ENCODE results near the gene CIRBP. TPM values are rescaled to one million over a fixed set of nuclear protein-coding genes. Genes with fewer than 3 reads are reported as not detected.

The CIRBP gene
- total and polyA plus RNA-seq, 2 of the 13 experiments (the other 11 are each of a cell fraction or from before 2014, with no cell fraction given): 133 to 140 TPM

DNA sequence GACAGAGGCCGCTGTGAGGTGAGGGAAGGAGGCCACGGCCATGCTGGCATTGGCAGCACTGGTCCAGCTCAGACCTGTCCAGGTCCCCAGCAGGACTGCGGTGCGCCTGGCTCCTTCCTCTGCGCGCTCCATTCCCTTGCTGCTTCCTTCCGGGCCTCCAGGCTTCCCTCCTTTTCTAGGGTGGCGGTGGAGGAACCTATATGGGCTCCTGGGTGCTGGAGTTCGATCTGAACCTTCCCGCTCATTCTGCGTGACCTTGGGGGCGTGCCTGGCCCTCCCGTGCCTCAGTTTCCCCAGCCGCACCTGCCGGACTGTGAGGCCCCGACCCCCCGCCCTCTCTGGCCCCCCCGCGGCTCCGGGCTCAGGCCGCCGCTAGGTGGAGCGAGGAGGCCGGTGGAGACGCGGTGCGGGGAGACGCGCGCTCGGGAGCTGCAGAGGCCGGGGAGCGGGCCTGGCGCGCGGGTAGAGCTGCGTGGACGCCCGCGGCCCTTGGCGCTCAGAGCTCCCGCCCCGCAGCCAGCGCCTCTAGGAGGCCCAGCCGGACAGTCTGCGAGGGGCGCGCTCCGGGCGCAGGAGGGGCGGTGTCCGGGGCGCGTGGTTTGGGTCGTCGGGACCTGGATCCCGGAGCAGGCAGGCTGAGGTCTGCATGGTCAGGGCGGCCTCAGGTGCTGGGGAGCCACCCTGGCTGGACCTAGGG lies 46.5 kb downstream of the CIRBP start (continued):
- TF ChIP-seq ZC3H13 (CRISPR knock-in tag; IDR thresholded peaks at IDR 0.05) (no peak), RBM22 (optimal IDR thresholded peaks at IDR 0.05; ENCODE audit: low read length) (no peak), ZNF20 (CRISPR knock-in tag; IDR thresholded peaks at IDR 0.05) (no peak), ZNF703 (CRISPR knock-in tag; IDR thresholded peaks at IDR 0.05; ENCODE audit: borderline replicate concordance) (no peak), HDAC6 (IDR thresholded peaks at IDR 0.05; ENCODE audit: low read depth, low read length) (no peak), XBP1 (CRISPR knock-in tag; IDR thresholded peaks at IDR 0.05) (no peak), MYC (CRISPR knock-in tag; IDR thresholded peaks at IDR 0.05; ENCODE audit: borderline replicate concordance) (no peak; the same call in 1 of the 2 replicates), ZNF850 (CRISPR knock-in tag; conservative IDR thresholded peaks at IDR 0.05) (no peak), PHF8 (CRISPR knock-in tag; IDR thresholded peaks at IDR 0.05) (no peak), HIVEP1 (CRISPR knock-in tag; IDR thresholded peaks at IDR 0.05) (no peak), NR3C1 (CRISPR knock-in tag; IDR thresholded peaks at IDR 0.05) (no peak), PHF21A (CRISPR knock-in tag; IDR thresholded peaks at IDR 0.05) (peak; percentile 32; the same call in 1 of the 2 replicates), ZNF501 (CRISPR knock-in tag; IDR thresholded peaks at IDR 0.05) (peak; percentile 52; the same call in 1 of the 2 replicates), POLR2AphosphoS2 (IDR thresholded peaks at IDR 0.05; ENCODE audit: low read depth, low read length) (no peak), ZFP36L1 (CRISPR knock-in tag; IDR thresholded peaks at IDR 0.05) (no peak), YEATS4 (CRISPR knock-in tag; IDR thresholded peaks at IDR 0.05; ENCODE audit: borderline replicate concordance) (no peak), SALL1 (CRISPR knock-in tag; IDR thresholded peaks at IDR 0.05) (peak; percentile 45; the same call in 1 of the 2 replicates), MTA1 (CRISPR knock-in tag; IDR thresholded peaks at IDR 0.05; ENCODE audit: borderline replicate concordance) (peak; percentile 68; the same call in 1 of the 2 replicates), ZNF383 (CRISPR knock-in tag; IDR thresholded peaks at IDR 0.05; ENCODE audit: borderline replicate concordance) (no peak), HOXA7 (CRISPR knock-in tag; IDR thresholded peaks at IDR 0.05) (no peak), NR2C2 (CRISPR knock-in tag; IDR thresholded peaks at IDR 0.05; ENCODE audit: borderline replicate concordance) (no peak), STAG1 (CRISPR knock-in tag; IDR thresholded peaks at IDR 0.05) (peak; percentile 80), ZNF136 (CRISPR knock-in tag; IDR thresholded peaks at IDR 0.05; ENCODE audit: low read depth) (no peak)
- TF ChIP-seq, protein P1, sequence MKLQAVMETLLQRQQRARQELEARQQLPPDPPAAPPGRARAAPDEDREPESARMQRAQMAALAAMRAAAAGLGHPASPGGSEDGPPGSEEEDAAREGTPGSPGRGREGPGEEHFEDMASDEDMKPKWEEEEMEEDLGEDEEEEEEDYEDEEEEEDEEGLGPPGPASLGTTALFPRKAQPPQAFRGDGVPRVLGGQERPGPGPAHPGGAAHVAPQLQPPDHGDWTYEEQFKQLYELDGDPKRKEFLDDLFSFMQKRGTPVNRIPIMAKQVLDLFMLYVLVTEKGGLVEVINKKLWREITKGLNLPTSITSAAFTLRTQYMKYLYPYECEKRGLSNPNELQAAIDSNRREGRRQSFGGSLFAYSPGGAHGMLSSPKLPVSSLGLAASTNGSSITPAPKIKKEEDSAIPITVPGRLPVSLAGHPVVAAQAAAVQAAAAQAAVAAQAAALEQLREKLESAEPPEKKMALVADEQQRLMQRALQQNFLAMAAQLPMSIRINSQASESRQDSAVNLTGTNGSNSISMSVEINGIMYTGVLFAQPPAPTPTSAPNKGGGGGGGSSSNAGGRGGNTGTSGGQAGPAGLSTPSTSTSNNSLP (IDR thresholded peaks at IDR 0.05; ENCODE audit: low read depth, low read length): no peak
- TF ChIP-seq, protein P2, sequence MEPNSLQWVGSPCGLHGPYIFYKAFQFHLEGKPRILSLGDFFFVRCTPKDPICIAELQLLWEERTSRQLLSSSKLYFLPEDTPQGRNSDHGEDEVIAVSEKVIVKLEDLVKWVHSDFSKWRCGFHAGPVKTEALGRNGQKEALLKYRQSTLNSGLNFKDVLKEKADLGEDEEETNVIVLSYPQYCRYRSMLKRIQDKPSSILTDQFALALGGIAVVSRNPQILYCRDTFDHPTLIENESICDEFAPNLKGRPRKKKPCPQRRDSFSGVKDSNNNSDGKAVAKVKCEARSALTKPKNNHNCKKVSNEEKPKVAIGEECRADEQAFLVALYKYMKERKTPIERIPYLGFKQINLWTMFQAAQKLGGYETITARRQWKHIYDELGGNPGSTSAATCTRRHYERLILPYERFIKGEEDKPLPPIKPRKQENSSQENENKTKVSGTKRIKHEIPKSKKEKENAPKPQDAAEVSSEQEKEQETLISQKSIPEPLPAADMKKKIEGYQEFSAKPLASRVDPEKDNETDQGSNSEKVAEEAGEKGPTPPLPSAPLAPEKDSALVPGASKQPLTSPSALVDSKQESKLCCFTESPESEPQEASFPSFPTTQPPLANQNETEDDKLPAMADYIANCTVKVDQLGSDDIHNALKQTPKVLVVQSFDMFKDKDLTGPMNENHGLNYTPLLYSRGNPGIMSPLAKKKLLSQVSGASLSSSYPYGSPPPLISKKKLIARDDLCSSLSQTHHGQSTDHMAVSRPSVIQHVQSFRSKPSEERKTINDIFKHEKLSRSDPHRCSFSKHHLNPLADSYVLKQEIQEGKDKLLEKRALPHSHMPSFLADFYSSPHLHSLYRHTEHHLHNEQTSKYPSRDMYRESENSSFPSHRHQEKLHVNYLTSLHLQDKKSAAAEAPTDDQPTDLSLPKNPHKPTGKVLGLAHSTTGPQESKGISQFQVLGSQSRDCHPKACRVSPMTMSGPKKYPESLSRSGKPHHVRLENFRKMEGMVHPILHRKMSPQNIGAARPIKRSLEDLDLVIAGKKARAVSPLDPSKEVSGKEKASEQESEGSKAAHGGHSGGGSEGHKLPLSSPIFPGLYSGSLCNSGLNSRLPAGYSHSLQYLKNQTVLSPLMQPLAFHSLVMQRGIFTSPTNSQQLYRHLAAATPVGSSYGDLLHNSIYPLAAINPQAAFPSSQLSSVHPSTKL (CRISPR knock-in tag; IDR thresholded peaks at IDR 0.05): 0 out of 2 replicates have a peak, but pooled peaks have one; percentile 20
- TF ChIP-seq, protein P3, sequence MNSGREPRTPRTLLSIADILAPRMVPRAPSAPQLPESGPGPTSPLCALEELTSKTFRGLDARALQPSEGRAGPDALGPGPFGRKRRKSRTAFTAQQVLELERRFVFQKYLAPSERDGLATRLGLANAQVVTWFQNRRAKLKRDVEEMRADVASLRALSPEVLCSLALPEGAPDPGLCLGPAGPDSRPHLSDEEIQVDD (CRISPR knock-in tag; IDR thresholded peaks at IDR 0.05; ENCODE audit: borderline replicate concordance): no peak

All from HepG2 (cell line).